ENCODE data around the gene GATA3.

The GATA3 gene

GRCh38 chr10:8066124-8066523 is 11.6 kb downstream of the GATA3 start:
- Histone ChIP-seq H3K27ac (ENCODE audit: low read length) (no peak overlapping the region), H3K4me3 (ENCODE audit: low read length) (no peak overlapping the region), H3K4me1 (ENCODE audit: control insufficient read depth, insufficient read depth, low read length) (peaks cover 11% of the 10 kb centered on the region), H3K27me3 (ENCODE audit: control insufficient read depth, insufficient read depth, low read length) (peaks cover 15% of the 10 kb centered on the region; the same call in 1 of the 2 replicates), H3K9me3 (ENCODE audit: control insufficient read depth, insufficient read depth, low read length) (no peaks in the 10 kb centered on the region), H3K36me3 (ENCODE audit: control insufficient read depth, insufficient read depth, low read length) (no peaks in the 10 kb centered on the region)
- no peak for DNase-seq (ENCODE audit: low read depth, low spot score)
- WGBS (ENCODE audit: insufficient coverage, insufficient read length), result no CpG with 5 or more reads among the region's 1 CpG

DNA sequence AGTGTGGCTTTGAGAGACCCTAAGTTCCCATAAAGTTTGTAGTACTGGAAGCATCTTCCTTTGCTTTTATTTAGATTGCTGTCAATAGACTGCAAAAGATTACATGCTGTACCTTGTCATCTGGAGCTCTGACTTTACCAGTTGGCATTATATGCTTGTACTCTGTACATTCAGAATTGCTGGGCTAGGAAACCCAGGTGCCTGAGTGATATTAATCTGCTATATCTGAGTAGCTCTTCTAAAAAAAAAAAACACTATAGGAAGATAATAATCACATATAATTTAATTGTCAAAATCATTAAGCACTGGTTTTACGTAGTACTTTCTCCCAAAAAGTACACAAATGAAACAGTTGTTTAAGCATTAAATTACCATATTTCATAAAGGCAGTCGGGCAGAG is 12.3 kb downstream of the GATA3 start:
- Histone ChIP-seq H3K4me3 (ENCODE audit: low read length) (no peak overlapping the region), H3K27me3 (ENCODE audit: control insufficient read depth, insufficient read depth, low read length) (peaks cover 8% of the 10 kb centered on the region; the same call in 1 of the 2 replicates), H3K27ac (ENCODE audit: low read length) (no peak overlapping the region), H3K4me1 (ENCODE audit: control insufficient read depth, insufficient read depth, low read length) (peaks cover 6% of the 10 kb centered on the region), H3K36me3 (ENCODE audit: control insufficient read depth, insufficient read depth, low read length) (no peaks in the 10 kb centered on the region), H3K9me3 (ENCODE audit: control insufficient read depth, insufficient read depth, low read length) (no peaks in the 10 kb centered on the region)
- WGBS (ENCODE audit: insufficient coverage, insufficient read length), result no CpG with 5 or more reads among the region's 2 CpGs
- DNase-seq (ENCODE audit: low read depth, low spot score), result no peak

- no CpG with 5 or more reads among the region's 7 CpGs for WGBS (ENCODE audit: insufficient coverage, insufficient read length)
- no peak overlapping the region for H3K4me3 ChIP-seq (ENCODE audit: low read length)
- no peaks in the 10 kb centered on the region; the same call in 1 of the 2 replicates for H3K27me3 ChIP-seq (ENCODE audit: control insufficient read depth, insufficient read depth, low read length)
- no peaks in the 10 kb centered on the region for H3K9me3 ChIP-seq (ENCODE audit: control insufficient read depth, insufficient read depth, low read length)
- no peak overlapping the region for H3K27ac ChIP-seq (ENCODE audit: low read length)
- no peak for DNase-seq (ENCODE audit: low read depth, low spot score)
- no peaks in the 10 kb centered on the region for H3K36me3 ChIP-seq (ENCODE audit: control insufficient read depth, insufficient read depth, low read length)
- H3K4me1 ChIP-seq (ENCODE audit: control insufficient read depth, insufficient read depth, low read length), result no peaks in the 10 kb centered on the region
Observed at GRCh38 chr10:8069108-8069507, 14.6 kb downstream of the GATA3 start.

DNA sequence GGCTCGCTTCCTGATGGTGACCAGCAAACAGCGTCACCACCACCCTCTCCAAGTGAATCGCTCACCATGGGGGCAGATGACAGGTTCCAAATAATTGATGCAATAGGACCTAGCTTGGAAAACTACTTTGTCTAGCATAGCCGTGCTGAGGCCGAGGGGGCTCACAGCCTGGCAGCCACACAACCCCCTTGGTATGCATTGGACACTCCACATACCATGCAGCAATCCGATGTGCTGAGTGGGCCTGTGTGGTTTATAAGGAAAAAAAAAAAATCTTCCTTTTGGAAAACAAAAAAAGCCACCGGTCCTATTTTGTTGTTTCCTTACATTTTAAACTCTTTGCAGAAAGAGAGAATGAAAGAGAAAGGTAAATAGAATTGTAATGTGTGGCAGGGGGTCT is 15.1 kb downstream of the GATA3 start:
- no peak for DNase-seq (ENCODE audit: low read depth, low spot score)
- Histone ChIP-seq H3K9me3 (ENCODE audit: control insufficient read depth, insufficient read depth, low read length) (no peaks in the 10 kb centered on the region), H3K4me1 (ENCODE audit: control insufficient read depth, insufficient read depth, low read length) (no peaks in the 10 kb centered on the region), H3K36me3 (ENCODE audit: control insufficient read depth, insufficient read depth, low read length) (no peaks in the 10 kb centered on the region), H3K4me3 (ENCODE audit: low read length) (no peak overlapping the region), H3K27ac (ENCODE audit: low read length) (no peak overlapping the region), H3K27me3 (ENCODE audit: control insufficient read depth, insufficient read depth, low read length) (no peaks in the 10 kb centered on the region)
- no CpG with 5 or more reads among the region's 7 CpGs for WGBS (ENCODE audit: insufficient coverage, insufficient read length)

DNA sequence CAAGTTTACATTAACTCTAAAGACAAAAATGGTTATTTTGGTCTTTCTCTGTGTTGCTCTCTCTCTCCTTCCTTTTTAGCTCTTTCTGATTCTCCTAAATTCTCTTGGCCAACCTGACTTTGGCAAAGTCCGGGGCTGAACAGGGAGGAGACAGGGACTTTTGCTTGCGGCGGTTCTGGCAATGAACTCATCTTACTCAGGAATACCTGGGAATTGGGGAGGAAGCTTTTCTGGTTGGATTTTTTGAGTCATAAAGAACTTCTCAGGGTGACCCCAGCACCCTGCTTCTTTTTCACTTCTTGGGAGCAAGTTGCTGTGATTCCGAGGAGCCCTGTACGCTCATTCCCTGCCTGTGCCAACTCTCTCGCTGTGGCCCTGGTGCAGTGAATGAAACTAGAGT is 16.0 kb downstream of the GATA3 start:
- DNase-seq (ENCODE audit: low read depth, low spot score), result no peak
- WGBS (ENCODE audit: insufficient coverage, insufficient read length), result no CpG with 5 or more reads among the region's 6 CpGs
- H3K27ac ChIP-seq (ENCODE audit: low read length), result no peak overlapping the region
- no peaks in the 10 kb centered on the region for H3K27me3 ChIP-seq (ENCODE audit: control insufficient read depth, insufficient read depth, low read length)
- H3K4me3 ChIP-seq (ENCODE audit: low read length), result no peak overlapping the region
- H3K36me3 ChIP-seq (ENCODE audit: control insufficient read depth, insufficient read depth, low read length), result no peaks in the 10 kb centered on the region
- H3K9me3 ChIP-seq (ENCODE audit: control insufficient read depth, insufficient read depth, low read length), result no peaks in the 10 kb centered on the region
- no peaks in the 10 kb centered on the region for H3K4me1 ChIP-seq (ENCODE audit: control insufficient read depth, insufficient read depth, low read length)

DNA sequence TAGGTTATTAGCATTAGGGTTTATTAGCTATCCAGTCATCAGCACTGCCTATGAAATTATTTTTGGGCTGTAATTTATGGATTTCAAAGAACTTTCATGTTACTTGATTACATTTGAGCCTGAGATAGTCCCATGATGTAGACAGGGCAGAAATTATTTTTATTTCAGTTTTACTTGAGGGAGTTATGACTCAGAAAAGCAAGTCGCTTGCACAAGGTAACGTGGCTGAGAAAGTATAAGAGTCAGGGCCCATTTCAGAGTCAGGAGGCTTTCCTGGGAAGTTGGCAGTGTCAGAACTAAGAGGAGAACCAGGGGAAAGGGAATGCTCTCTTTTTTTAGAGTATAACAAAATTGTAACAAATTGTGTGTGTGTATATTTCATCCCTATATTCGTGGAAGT is 16.5 kb downstream of the GATA3 start:
- Histone ChIP-seq H3K4me3 (ENCODE audit: low read length) (no peak overlapping the region), H3K4me1 (ENCODE audit: control insufficient read depth, insufficient read depth, low read length) (no peaks in the 10 kb centered on the region), H3K9me3 (ENCODE audit: control insufficient read depth, insufficient read depth, low read length) (no peaks in the 10 kb centered on the region), H3K36me3 (ENCODE audit: control insufficient read depth, insufficient read depth, low read length) (no peaks in the 10 kb centered on the region), H3K27me3 (ENCODE audit: control insufficient read depth, insufficient read depth, low read length) (no peaks in the 10 kb centered on the region), H3K27ac (ENCODE audit: low read length) (no peak overlapping the region)
- no peak for DNase-seq (ENCODE audit: low read depth, low spot score)
- WGBS (ENCODE audit: insufficient coverage, insufficient read length), result no CpG with 5 or more reads among the region's 3 CpGs

GRCh38 chr10:8071666-8072065 is 17.2 kb downstream of the GATA3 start:
- Histone ChIP-seq H3K27ac (ENCODE audit: low read length) (no peak overlapping the region), H3K4me1 (ENCODE audit: control insufficient read depth, insufficient read depth, low read length) (no peaks in the 10 kb centered on the region), H3K27me3 (ENCODE audit: control insufficient read depth, insufficient read depth, low read length) (no peaks in the 10 kb centered on the region), H3K4me3 (ENCODE audit: low read length) (no peak overlapping the region), H3K36me3 (ENCODE audit: control insufficient read depth, insufficient read depth, low read length) (no peaks in the 10 kb centered on the region), H3K9me3 (ENCODE audit: control insufficient read depth, insufficient read depth, low read length) (no peaks in the 10 kb centered on the region)
- no peak for DNase-seq (ENCODE audit: low read depth, low spot score)
- no CpG with 5 or more reads among the region's 5 CpGs for WGBS (ENCODE audit: insufficient coverage, insufficient read length)

- WGBS (ENCODE audit: insufficient coverage, insufficient read length), result no CpG with 5 or more reads among the region's 4 CpGs
- no peak overlapping the region for H3K27ac ChIP-seq (ENCODE audit: low read length)
- no peaks in the 10 kb centered on the region for H3K9me3 ChIP-seq (ENCODE audit: control insufficient read depth, insufficient read depth, low read length)
- DNase-seq (ENCODE audit: low read depth, low spot score), result no peak
- H3K4me3 ChIP-seq (ENCODE audit: low read length), result no peak overlapping the region
- H3K4me1 ChIP-seq (ENCODE audit: control insufficient read depth, insufficient read depth, low read length), result no peaks in the 10 kb centered on the region
- H3K27me3 ChIP-seq (ENCODE audit: control insufficient read depth, insufficient read depth, low read length), result no peaks in the 10 kb centered on the region
- H3K36me3 ChIP-seq (ENCODE audit: control insufficient read depth, insufficient read depth, low read length), result no peaks in the 10 kb centered on the region
Observed at GRCh38 chr10:8072211-8072610, 17.7 kb downstream of the GATA3 start.

- H3K4me1 ChIP-seq (ENCODE audit: control insufficient read depth, insufficient read depth, low read length), result no peaks in the 10 kb centered on the region
- H3K27me3 ChIP-seq (ENCODE audit: control insufficient read depth, insufficient read depth, low read length), result no peaks in the 10 kb centered on the region
- no CpG with 5 or more reads among the region's 15 CpGs for WGBS (ENCODE audit: insufficient coverage, insufficient read length)
- no peak overlapping the region for H3K27ac ChIP-seq (ENCODE audit: low read length)
- H3K9me3 ChIP-seq (ENCODE audit: control insufficient read depth, insufficient read depth, low read length), result no peaks in the 10 kb centered on the region
- H3K36me3 ChIP-seq (ENCODE audit: control insufficient read depth, insufficient read depth, low read length), result no peaks in the 10 kb centered on the region
- no peak overlapping the region for H3K4me3 ChIP-seq (ENCODE audit: low read length)
- DNase-seq (ENCODE audit: low read depth, low spot score), result no peak
Observed at GRCh38 chr10:8073691-8074416, 19.4 kb downstream of the GATA3 start.

- no peaks in the 10 kb centered on the region for H3K36me3 ChIP-seq (ENCODE audit: control insufficient read depth, insufficient read depth, low read length)
- no peak overlapping the region for H3K4me3 ChIP-seq (ENCODE audit: low read length)
- DNase-seq (ENCODE audit: low read depth, low spot score), result no peak
- H3K27ac ChIP-seq (ENCODE audit: low read length), result no peak overlapping the region
- WGBS (ENCODE audit: insufficient coverage, insufficient read length), result no CpG with 5 or more reads among the region's 14 CpGs
- H3K27me3 ChIP-seq (ENCODE audit: control insufficient read depth, insufficient read depth, low read length), result no peaks in the 10 kb centered on the region
- no peaks in the 10 kb centered on the region for H3K9me3 ChIP-seq (ENCODE audit: control insufficient read depth, insufficient read depth, low read length)
- no peaks in the 10 kb centered on the region for H3K4me1 ChIP-seq (ENCODE audit: control insufficient read depth, insufficient read depth, low read length)
Observed at GRCh38 chr10:8074881-8075280, 20.4 kb downstream of the GATA3 start.
